Calu3 (cell line): ENCODE results near the gene GH2. TPM values are rescaled to one million over a fixed set of nuclear protein-coding genes. Genes with fewer than 3 reads are reported as not detected.
"Not testable (repeated sequence)": the region's sequence is repeated elsewhere in the genome, so short reads cannot be mapped to it uniquely, and the experiment has no call there.

Experiments
- BruUV-seq: library from RNA; stranded (reverse); fragments of 400-500 nt; replicated peaks from 2 replicates; lab custom pipeline; 2021; lab: Mats Ljungman, UMichigan
- CTCF ChIA-PET: fragments of 300-600 bp; sonication (Branson Sonifier 250); formaldehyde crosslinking; loops from one replicate; lab custom pipeline; 2022; ENCODE audit warnings: antibody characterized with exemption; lab: Charles Lee
- DNase-seq: peaks from one replicate; pipeline ENCODE4 v3.0.0; 2022
- H3K27ac Mint-ChIP-seq: one replicate; pipeline ENCODE4 v1.8.0; 2022; ENCODE audit warnings: mixed read lengths; ENCODE audit not compliant: unreplicated experiment
- H3K27me3 Mint-ChIP-seq: one replicate; pipeline ENCODE4 v1.8.0; 2022; ENCODE audit warnings: mixed read lengths; ENCODE audit not compliant: unreplicated experiment
- H3K36me3 Mint-ChIP-seq: one replicate; pipeline ENCODE4 v1.8.0; 2022; ENCODE audit warnings: mild to moderate bottlenecking, moderate library complexity, mixed read lengths; ENCODE audit not compliant: insufficient read depth, unreplicated experiment
- H3K4me1 Mint-ChIP-seq: one replicate; pipeline ENCODE4 v1.8.0; 2022; ENCODE audit warnings: mild to moderate bottlenecking, low read depth, mixed read lengths; ENCODE audit not compliant: unreplicated experiment
- H3K4me3 Mint-ChIP-seq: one replicate; pipeline ENCODE4 v1.8.0; 2022; ENCODE audit warnings: mild to moderate bottlenecking, low read depth, moderate library complexity, mixed read lengths; ENCODE audit not compliant: unreplicated experiment
- H3K9me3 Mint-ChIP-seq: one replicate; pipeline ENCODE4 v1.8.0; 2022; ENCODE audit warnings: low read depth, mixed read lengths; ENCODE audit not compliant: unreplicated experiment
- intact Hi-C: fragments of 100-400 bp; cut with micrococcal nuclease; formaldehyde crosslinking; loops from one replicate; pipeline ENCODE4 v1.10.0; 2022; ENCODE audit not compliant: unreplicated experiment
- total RNA-seq: library from RNA; stranded (reverse); gene quantifications from 2 replicates; pipeline ENCODE4 v1.2.3, GENCODE V29; 2022
- TF ChIP-seq, protein P1 (sequence below): fragments of 200-600 bp; IDR thresholded peaks from one replicate; pipeline ENCODE4 v1.8.0; 2022; ENCODE audit warnings: antibody characterized with exemption; ENCODE audit not compliant: unreplicated experiment

GH2 gene
- total RNA-seq, 1 experiment from 2014 or later = not detected

DNA sequence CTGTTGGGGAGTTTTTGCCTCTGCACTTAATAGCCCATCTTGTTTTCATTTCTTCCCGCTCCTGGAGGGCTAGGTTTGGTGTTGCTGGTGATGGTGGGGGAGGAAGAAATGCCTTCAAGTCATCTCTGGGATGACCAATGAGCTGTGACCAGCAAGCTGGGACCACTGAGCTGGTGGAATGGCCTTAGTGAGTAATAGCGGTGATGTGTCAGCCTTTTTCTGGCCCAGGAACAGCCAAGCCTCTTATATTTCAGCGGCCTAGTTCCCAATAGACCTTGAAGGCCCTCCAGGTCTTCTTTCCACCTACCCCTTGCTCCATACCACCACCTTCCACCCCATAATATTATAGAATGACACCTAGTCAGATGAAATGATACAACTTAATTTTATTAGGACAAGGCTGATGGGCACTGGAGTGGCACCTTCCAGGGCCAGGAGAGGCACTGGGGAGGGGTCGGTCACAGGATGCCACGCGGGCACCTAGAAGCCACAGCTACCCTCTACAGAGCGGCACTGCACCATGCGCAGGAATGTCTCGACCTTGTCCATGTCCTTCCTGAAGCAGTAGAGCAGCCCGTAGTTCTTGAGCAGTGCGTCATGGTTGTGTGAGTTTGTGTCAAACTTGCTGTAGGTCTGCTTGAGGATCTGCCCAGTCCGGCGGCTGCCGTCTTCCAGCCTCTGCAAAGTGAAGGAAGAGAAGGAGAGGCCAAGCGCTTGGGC is 9.9 kb downstream of the GH2 start:
- peaks cover 27% of the 10 kb centered on the region for H3K27me3 Mint-ChIP-seq
- H3K27ac Mint-ChIP-seq, H3K9me3 Mint-ChIP-seq, H3K4me1 Mint-ChIP-seq, BruUV-seq, intact Hi-C loops, CTCF ChIA-PET, DNase-seq, H3K4me3 Mint-ChIP-seq, H3K36me3 Mint-ChIP-seq: not testable (repeated sequence)

DNA sequence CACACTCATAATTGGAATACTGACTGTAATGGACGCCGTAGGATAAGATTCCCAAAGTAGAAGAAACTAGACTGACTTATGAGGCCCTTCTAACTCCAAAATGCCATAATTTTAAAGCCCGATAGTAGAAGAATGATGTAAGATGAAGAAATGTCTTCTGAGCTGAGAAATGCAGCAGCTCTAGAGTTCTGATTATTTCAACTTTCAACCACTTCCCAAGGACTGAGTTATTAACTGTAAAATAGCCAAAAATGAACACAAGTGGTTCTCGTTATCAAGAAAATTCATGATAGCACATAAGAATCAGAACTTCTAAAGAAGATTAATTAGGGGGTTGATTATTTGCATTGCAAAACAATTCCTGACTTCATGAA is 11.5 kb downstream of the GH2 start:
- peaks cover 19% of the 10 kb centered on the region for H3K27me3 Mint-ChIP-seq
- H3K9me3 Mint-ChIP-seq, H3K4me1 Mint-ChIP-seq, BruUV-seq, H3K27ac Mint-ChIP-seq, DNase-seq, H3K36me3 Mint-ChIP-seq, H3K4me3 Mint-ChIP-seq, CTCF ChIA-PET, intact Hi-C loops: not testable (repeated sequence)

DNA sequence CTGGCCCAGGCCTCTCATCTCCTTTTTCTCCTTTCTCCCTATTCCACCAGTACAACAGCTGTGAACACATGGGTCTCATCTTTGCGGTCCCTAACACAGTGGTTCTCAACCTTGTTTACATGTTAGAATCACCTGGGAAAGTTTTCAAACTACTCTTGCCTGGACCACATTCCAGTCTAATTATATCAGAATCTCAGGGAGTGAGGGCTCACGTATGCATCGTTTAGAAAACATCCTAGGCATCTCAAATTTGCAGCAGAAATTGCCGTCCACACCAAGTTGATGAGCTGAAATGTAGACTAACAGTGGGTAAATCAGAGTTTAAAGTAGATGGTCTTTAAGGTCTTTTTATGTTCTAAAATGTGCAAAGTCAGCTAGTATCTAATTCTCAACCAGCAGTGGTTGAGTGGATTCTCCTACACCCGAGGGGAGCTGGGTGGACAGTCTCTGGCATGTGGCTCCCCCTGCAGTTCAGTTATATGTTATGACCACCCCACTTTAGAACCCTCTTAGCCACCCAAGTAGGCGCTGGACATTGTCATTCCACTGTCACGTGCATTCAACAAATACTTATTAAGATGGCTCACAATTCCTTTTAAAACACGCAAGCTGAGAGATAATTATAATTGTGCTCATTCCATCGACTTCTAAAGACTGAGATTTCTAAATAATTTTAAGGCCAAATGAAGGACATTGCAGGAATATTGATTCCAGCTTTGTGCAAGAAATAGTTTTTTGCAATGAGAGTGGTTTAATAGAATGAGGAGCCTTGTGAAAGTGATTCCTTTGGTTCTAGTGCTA is 12.1 kb downstream of the GH2 start:
- H3K36me3 Mint-ChIP-seq, H3K4me1 Mint-ChIP-seq, H3K9me3 Mint-ChIP-seq, BruUV-seq, intact Hi-C loops, H3K27ac Mint-ChIP-seq, DNase-seq, H3K4me3 Mint-ChIP-seq: not testable (repeated sequence)
- H3K27me3 Mint-ChIP-seq = peaks cover 13% of the 10 kb centered on the region
- CTCF ChIA-PET = interaction anchor here (0.6 kb wide), 1 partner anchor 10 kb away, joined by 3 read pairs; no protein-coding TSS in a partner anchor

DNA sequence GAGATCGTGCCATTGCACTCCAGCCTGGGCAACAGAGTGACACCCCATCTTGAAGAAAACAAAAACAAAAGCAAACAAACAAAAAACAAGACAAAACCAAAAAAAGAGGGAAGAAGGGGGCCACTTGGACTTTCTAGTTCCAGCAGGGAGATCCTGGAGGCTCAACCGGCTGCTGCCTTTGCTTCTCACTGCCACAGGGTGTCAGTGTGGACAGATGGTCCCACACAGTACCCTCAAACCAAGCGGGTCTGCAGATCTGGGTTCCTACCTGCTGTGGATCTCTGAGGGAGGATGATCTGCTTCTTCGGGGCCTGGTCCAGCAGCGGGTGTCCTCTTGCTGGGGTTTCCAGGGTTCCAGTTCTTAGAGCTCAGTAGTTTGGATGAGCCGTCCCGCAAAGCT is 15.1 kb downstream of the GH2 start:
- H3K9me3 Mint-ChIP-seq, intact Hi-C loops, H3K36me3 Mint-ChIP-seq, H3K4me3 Mint-ChIP-seq, H3K4me1 Mint-ChIP-seq, DNase-seq, H3K27ac Mint-ChIP-seq, BruUV-seq: not testable (repeated sequence)
- CTCF ChIA-PET = interaction anchor here (0.7 to 1.1 kb wide), 2 partner anchors 23 to 35 kb away, joined by 3 to 4 read pairs; no protein-coding TSS in a partner anchor
- H3K27me3 Mint-ChIP-seq = peaks cover 11% of the 10 kb centered on the region

DNA sequence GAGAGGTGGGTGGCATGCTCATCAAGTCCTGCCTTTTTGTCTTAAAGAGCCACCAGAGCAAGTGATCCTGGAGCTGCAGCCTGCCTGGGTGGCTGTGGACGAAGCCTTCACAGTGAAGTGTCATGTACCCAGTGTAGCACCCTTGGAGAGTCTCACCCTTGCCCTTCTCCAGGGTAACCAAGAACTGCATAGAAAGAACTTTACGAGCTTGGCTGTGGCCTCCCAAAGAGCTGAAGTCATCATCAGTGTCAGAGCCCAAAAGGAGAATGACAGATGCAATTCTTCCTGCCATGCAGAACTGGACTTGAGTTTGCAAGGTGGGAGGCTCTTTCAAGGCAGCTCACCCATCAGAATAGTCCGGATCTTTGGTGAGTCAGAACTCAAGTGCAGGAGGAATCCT is 22.5 kb downstream of the GH2 start:
- no peaks in the 10 kb centered on the region for H3K9me3 Mint-ChIP-seq
- H3K36me3 Mint-ChIP-seq = no peaks in the 10 kb centered on the region
- no peaks in the 10 kb centered on the region for H3K4me1 Mint-ChIP-seq
- DNase-seq = no peak
- H3K27me3 Mint-ChIP-seq = peaks cover 30% of the 10 kb centered on the region
- no peak overlapping the region for H3K4me3 Mint-ChIP-seq
- intact Hi-C loops = no loop called here
- CTCF ChIA-PET = interaction anchor here (0.6 to 1.5 kb wide), 2 partner anchors 11 to 244 kb away, joined by 3 read pairs; no protein-coding TSS in a partner anchor
- TF ChIP-seq, protein P1, sequence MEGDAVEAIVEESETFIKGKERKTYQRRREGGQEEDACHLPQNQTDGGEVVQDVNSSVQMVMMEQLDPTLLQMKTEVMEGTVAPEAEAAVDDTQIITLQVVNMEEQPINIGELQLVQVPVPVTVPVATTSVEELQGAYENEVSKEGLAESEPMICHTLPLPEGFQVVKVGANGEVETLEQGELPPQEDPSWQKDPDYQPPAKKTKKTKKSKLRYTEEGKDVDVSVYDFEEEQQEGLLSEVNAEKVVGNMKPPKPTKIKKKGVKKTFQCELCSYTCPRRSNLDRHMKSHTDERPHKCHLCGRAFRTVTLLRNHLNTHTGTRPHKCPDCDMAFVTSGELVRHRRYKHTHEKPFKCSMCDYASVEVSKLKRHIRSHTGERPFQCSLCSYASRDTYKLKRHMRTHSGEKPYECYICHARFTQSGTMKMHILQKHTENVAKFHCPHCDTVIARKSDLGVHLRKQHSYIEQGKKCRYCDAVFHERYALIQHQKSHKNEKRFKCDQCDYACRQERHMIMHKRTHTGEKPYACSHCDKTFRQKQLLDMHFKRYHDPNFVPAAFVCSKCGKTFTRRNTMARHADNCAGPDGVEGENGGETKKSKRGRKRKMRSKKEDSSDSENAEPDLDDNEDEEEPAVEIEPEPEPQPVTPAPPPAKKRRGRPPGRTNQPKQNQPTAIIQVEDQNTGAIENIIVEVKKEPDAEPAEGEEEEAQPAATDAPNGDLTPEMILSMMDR = no peak
- H3K27ac Mint-ChIP-seq = no peak overlapping the region
- no TSS peak for BruUV-seq

DNA sequence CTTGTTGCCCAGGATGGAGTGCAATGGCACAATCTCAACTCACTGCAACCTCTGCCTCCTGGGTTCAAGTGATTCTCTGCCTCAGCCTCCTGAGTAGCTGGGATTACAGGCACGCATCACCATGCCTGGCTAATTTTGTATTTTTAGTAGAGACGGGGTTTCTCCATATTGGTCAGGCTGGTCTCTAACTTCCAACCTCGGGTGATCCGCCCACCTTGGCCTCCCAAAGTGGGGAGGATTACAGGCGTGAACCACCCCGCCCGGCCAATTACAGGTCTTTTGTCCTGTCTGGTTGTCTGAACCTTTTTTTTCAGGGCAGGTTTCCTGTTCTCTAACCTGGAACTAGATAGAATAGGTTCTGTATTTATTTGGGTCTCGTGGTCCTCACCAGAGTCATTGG is 25.3 kb downstream of the GH2 start:
- intact Hi-C loops, BruUV-seq, H3K36me3 Mint-ChIP-seq, DNase-seq, H3K4me3 Mint-ChIP-seq, CTCF ChIA-PET, H3K4me1 Mint-ChIP-seq, H3K9me3 Mint-ChIP-seq, H3K27ac Mint-ChIP-seq: not testable (repeated sequence)
- H3K27me3 Mint-ChIP-seq = peaks cover 29% of the 10 kb centered on the region
